ENCODE results near the gene LRP3. TPM values are rescaled to one million over a fixed set of nuclear protein-coding genes. Genes with fewer than 3 reads are reported as not detected.

The LRP3 gene
- total and polyA plus RNA-seq, 2 of the 13 experiments (the other 11 are each of a cell fraction or from before 2014, with no cell fraction given): 17.6 to 51.6 TPM

GRCh38 chr19:33194886-33195644, 935 bp downstream of the LRP3 start (continued):
- no peak for TF ChIP-seq GPBP1L1 (CRISPR knock-in tag; IDR thresholded peaks at IDR 0.05)
- TF ChIP-seq ZNF703 (CRISPR knock-in tag; IDR thresholded peaks at IDR 0.05; ENCODE audit: borderline replicate concordance): 0 out of 2 replicates have a peak, but pooled peaks have one; percentile 61
- peak; percentile 56; the same call in 1 of the 2 replicates for TF ChIP-seq ZSCAN31 (CRISPR knock-in tag; IDR thresholded peaks at IDR 0.05; ENCODE audit: low read depth)
- 0 out of 2 replicates have a peak, but pooled peaks have one; percentile 47 for TF ChIP-seq FOXO4 (CRISPR knock-in tag; conservative IDR thresholded peaks at IDR 0.05)
- TF ChIP-seq HOXD1 (CRISPR knock-in tag; IDR thresholded peaks at IDR 0.05): peak; percentile 19; the same call in 1 of the 2 replicates
- TF ChIP-seq ZNF746 (CRISPR knock-in tag; IDR thresholded peaks at IDR 0.05): 0 out of 2 replicates have a peak, but pooled peaks have one; percentile 22
- TF ChIP-seq LCORL (IDR thresholded peaks at IDR 0.05): no peak
- TF ChIP-seq LCORL (CRISPR knock-in tag; IDR thresholded peaks at IDR 0.05): peak; percentile 82
- TF ChIP-seq HNRNPK (IDR thresholded peaks at IDR 0.05; ENCODE audit: low read depth, low read length, poor library complexity, severe bottlenecking): peak; percentile 27
- peak; percentile 81; the same call in 1 of the 2 replicates for TF ChIP-seq THRA (CRISPR knock-in tag; IDR thresholded peaks at IDR 0.05; ENCODE audit: borderline replicate concordance)
- no peak for TF ChIP-seq ZNF816 (CRISPR knock-in tag; IDR thresholded peaks at IDR 0.05; ENCODE audit: borderline replicate concordance)
- 0 out of 2 replicates have a peak, but pooled peaks have one; percentile 49 for TF ChIP-seq ZBTB21 (CRISPR knock-in tag; IDR thresholded peaks at IDR 0.05)
- peak; percentile 52; the same call in 1 of the 2 replicates for TF ChIP-seq GATAD2A (CRISPR knock-in tag; IDR thresholded peaks at IDR 0.05)
- TF ChIP-seq NFAT5 (CRISPR knock-in tag; IDR thresholded peaks at IDR 0.05): 0 out of 2 replicates have a peak, but pooled peaks have one; percentile 16
- no peak for TF ChIP-seq TGIF2 (CRISPR knock-in tag; IDR thresholded peaks at IDR 0.05)
- peak; percentile 65 for TF ChIP-seq RXRA (CRISPR knock-in tag; IDR thresholded peaks at IDR 0.05)
- TF ChIP-seq SATB2 (CRISPR knock-in tag; IDR thresholded peaks at IDR 0.05): no peak
- TF ChIP-seq FOXP4 (CRISPR knock-in tag; IDR thresholded peaks at IDR 0.05): no peak
